Prostate gland (tissue), 2 donors: ENCODE results near the gene PDE7B.

ENCODE experiments used
- CTCF ChIP-seq, 4 experiments: fragments of 200-600 bp in 2 of 4; fragments of 450-650 bp in 2 of 4; sonication (generic) in 2 of 4; IDR thresholded peaks; 1 replicate in 3 of 4; 2 replicates in 1 of 4; pipeline ENCODE4 v1.5.1; 2016 to 2019; ENCODE audit warnings: antibody characterized with exemption in 4 of 4, mild to moderate bottlenecking in 2 of 4, moderate library complexity in 2 of 4
- POLR2A ChIP-seq: fragments of 450-650 bp; IDR thresholded peaks from one replicate; pipeline ENCODE4 v1.6.1; 2016; ENCODE audit warnings: antibody characterized with exemption, mild to moderate bottlenecking

DNA sequence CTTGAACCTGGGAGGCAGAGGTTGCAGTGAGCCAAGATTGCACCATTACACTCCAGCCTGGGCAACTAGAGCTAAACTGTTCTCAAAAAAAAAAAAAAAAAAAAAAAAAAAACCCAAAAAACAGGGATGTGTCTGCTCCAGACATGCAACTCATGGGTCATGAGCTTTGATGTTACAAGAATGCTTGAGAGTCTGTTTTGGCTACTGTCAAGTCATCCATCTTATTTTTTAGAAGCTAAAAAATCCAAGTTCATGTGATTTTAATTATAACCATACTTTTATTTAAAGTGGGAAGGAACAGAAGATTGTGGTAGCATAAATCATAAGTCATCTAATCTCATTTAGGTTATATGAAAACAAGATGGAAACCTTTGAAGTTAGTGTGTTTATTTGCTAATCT, 120.6 kb downstream of the PDE7B start:
- TF ChIP-seq CTCF (IDR thresholded peaks at IDR 0.05) (no peak), POLR2A (no peak)
